GM12878 (cell line): ENCODE data around the gene LGALS9. TPM values are rescaled to one million over a fixed set of nuclear protein-coding genes. Genes with fewer than 3 reads are reported as not detected.

Experiments
- ATAC-seq: fragments of 200-7000 bp; cut with Tn5 transposase; 3 replicates; pipeline ENCODE4 v1.9.1; 2020; ENCODE audit warnings: mild to moderate bottlenecking, moderate library complexity
- BruUV-seq: library from RNA; stranded (reverse); fragments of 400-500 nt; replicated peaks from 2 replicates; lab custom pipeline; 2021; lab: Mats Ljungman, UMichigan
- CTCF ChIA-PET: fragments of 300-600 bp; sonication (Branson Sonifier 250); formaldehyde crosslinking; extraction: SDS; loops from one replicate; lab custom pipeline; 2021; ENCODE audit warnings: inconsistent platforms; lab: Yijun Ruan, JAX
- POLR2A ChIA-PET: fragments of 350-600 bp; formaldehyde crosslinking; extraction: SDS; loops from one replicate; lab custom pipeline; 2021; ENCODE audit warnings: inconsistent platforms; lab: Charles Lee
- RAD21 ChIA-PET: fragments of 300-600 bp; sonication (Branson Sonifier 250); formaldehyde crosslinking; loops from one replicate; lab custom pipeline; 2023; ENCODE audit warnings: antibody characterized with exemption; ENCODE audit not compliant: unreplicated experiment; lab: Charles Lee
- SMC1A ChIA-PET: fragments of 300-600 bp; sonication (Branson Sonifier 250); formaldehyde crosslinking; loops from one replicate; lab custom pipeline; 2023; ENCODE audit not compliant: unreplicated experiment, uncharacterized antibody; lab: Charles Lee
- DNase-seq: peaks from one replicate; pipeline ENCODE4 v3.0.0-alpha.2; 2011; ENCODE audit warnings: low read depth, low spot score
- FAIRE-seq: peaks from 3 replicates; lab custom pipeline; 2011; peaks lifted over from hg19 to GRCh38; lab: Jason Lieb, UNC
- H2AFZ ChIP-seq: 2 replicates; pipeline ENCODE4 v1.6.0; 2011; ENCODE audit warnings: low read depth, low read length, control low read depth; ENCODE audit not compliant: control insufficient read depth
- H3K27ac ChIP-seq: 2 replicates; pipeline ENCODE4 v1.5.1; 2011; ENCODE audit warnings: control low read depth; ENCODE audit not compliant: control insufficient read depth, insufficient read depth
- H3K27me3 ChIP-seq, 2 experiments: replicated peaks in 1 of 2; 2 replicates each; pipeline versions ENCODE4 v1.6.0 to v1.6.1; 2011; ENCODE audit warnings: low read length in 1 of 2; ENCODE audit not compliant: control insufficient read depth in 2 of 2, insufficient read depth in 2 of 2
- H3K36me3 ChIP-seq, 2 experiments: 2 replicates each; pipeline ENCODE4 v1.5.1; 2011; ENCODE audit warnings: low read length in 1 of 2; ENCODE audit not compliant: control insufficient read depth in 2 of 2, insufficient read depth in 2 of 2
- H3K4me1 ChIP-seq: 2 replicates; pipeline ENCODE4 v1.6.1; 2011; ENCODE audit warnings: mild to moderate bottlenecking, low read length, moderate library complexity, mixed read lengths; ENCODE audit not compliant: control insufficient read depth, insufficient read depth
- H3K4me2 ChIP-seq: 2 replicates; pipeline ENCODE4 v1.6.0; 2011; ENCODE audit warnings: control low read depth; ENCODE audit not compliant: control insufficient read depth, insufficient read depth
- H3K4me3 ChIP-seq: fragments of 200-600 bp; sonication (generic); 2 replicates; pipeline ENCODE4 v1.5.1; 2016
- H3K79me2 ChIP-seq: 2 replicates; pipeline ENCODE4 v1.6.0; 2011; ENCODE audit warnings: low read length; ENCODE audit not compliant: control insufficient read depth, insufficient read depth
- H3K9ac ChIP-seq: 2 replicates; pipeline ENCODE4 v1.8.0; 2011; ENCODE audit warnings: low read length, control low read depth, mixed read lengths; ENCODE audit not compliant: control insufficient read depth, insufficient read depth
- H3K9me3 ChIP-seq: replicated peaks from 3 replicates; pipeline ENCODE4 v1.5.1; 2011; ENCODE audit warnings: mild to moderate bottlenecking, low read length; ENCODE audit not compliant: control insufficient read depth, insufficient read depth
- H4K20me1 ChIP-seq: 2 replicates; pipeline ENCODE4 v1.6.0; 2011; ENCODE audit not compliant: control insufficient read depth, insufficient read depth
- ASH2L ChIP-seq: fragments of 300-600, 200-600 bp; sonication (generic); IDR thresholded peaks from 2 replicates; pipeline ENCODE4 v1.6.1; 2017; ENCODE audit warnings: low read depth, mild to moderate bottlenecking, borderline replicate concordance
- CTCF ChIP-seq, 3 experiments: IDR thresholded peaks in 2 of 3; conservative IDR thresholded peaks in 1 of 3; 2 replicates each; pipeline ENCODE4 v1.5.1; 2011; ENCODE audit warnings: low read depth in 3 of 3, low read length in 3 of 3, mild to moderate bottlenecking in 3 of 3, control low read depth in 2 of 3, moderate library complexity in 2 of 3, inconsistent platforms in 1 of 3, mixed read lengths in 1 of 3; ENCODE audit not compliant: control insufficient read depth in 2 of 3, insufficient read depth in 1 of 3; ENCODE audit errors: extremely low read depth in 1 of 3
- ELK1 ChIP-seq: IDR thresholded peaks from 2 replicates; pipeline ENCODE4 v1.6.1; 2012; ENCODE audit warnings: low read depth, low read length, improper control_type of control experiment
- JUNB ChIP-seq: IDR thresholded peaks from 2 replicates; pipeline ENCODE4 v1.6.1; 2016; ENCODE audit warnings: antibody characterized with exemption, mild to moderate bottlenecking
- NFIC ChIP-seq: IDR thresholded peaks from 2 replicates; pipeline ENCODE4 v1.6.1; 2012; ENCODE audit warnings: low read depth, mild to moderate bottlenecking, inconsistent platforms, low read length, moderate library complexity
- PBX3 ChIP-seq: IDR thresholded peaks from 2 replicates; pipeline ENCODE4 v1.6.1; 2011; ENCODE audit warnings: mild to moderate bottlenecking, low read depth, low read length, moderate library complexity; ENCODE audit not compliant: insufficient replicate concordance
- RAD21 ChIP-seq: IDR thresholded peaks from 2 replicates; pipeline ENCODE4 v1.6.1; 2011; ENCODE audit warnings: mild to moderate bottlenecking, low read depth, low read length, moderate library complexity; ENCODE audit not compliant: insufficient read depth
- SMC3 ChIP-seq: IDR thresholded peaks from 2 replicates; pipeline ENCODE4 v1.6.1; 2011; ENCODE audit warnings: low read length, improper control_type of control experiment, borderline replicate concordance
- YY1 ChIP-seq: IDR thresholded peaks from 2 replicates; pipeline ENCODE4 v1.6.1; 2011; ENCODE audit warnings: low read depth, mild to moderate bottlenecking, low read length
- ZBED1 ChIP-seq: IDR thresholded peaks from 2 replicates; pipeline ENCODE4 v1.6.1; 2016; ENCODE audit warnings: borderline replicate concordance
- WGBS: methylation state at CpG from one replicate; pipeline ENCODE4 v1.1.6; 2016; ENCODE audit warnings: low lambda C conversion rate; ENCODE audit not compliant: insufficient replicate concordance, insufficient coverage; ENCODE audit errors: missing lambda C conversion rate; 5-methylcytosine and 5-hydroxymethylcytosine counted together
- in situ Hi-C: fragments of 300-500 bp; cut with MboI; formaldehyde crosslinking; loops from 9 replicates; pipeline ENCODE4 v1.14.3; 2018; ENCODE audit warnings: mixed read lengths
- intact Hi-C: fragments of 100-400 bp; cut with micrococcal nuclease; formaldehyde crosslinking; loops from one replicate; pipeline ENCODE4 v1.14.2; 2022; ENCODE audit not compliant: unreplicated experiment
- polyA plus RNA-seq, 11 experiments: library from polyadenylated mRNA; depleted of rRNA in 4 of 11; unstranded in 6 of 11; stranded (reverse) in 5 of 11; fragments of >200 nt; fragmentation: Nextera tagmentation in 4 of 11; fragmentation: Illumina TruSeq in 1 of 11; extraction: Ambion mirVana in 4 of 11; extraction: Trizol in 1 of 11; gene quantifications; 1 replicate in 1 of 11; 2 replicates in 10 of 11; pipeline versions ENCODE4 v1.2.1 to v1.2.3, GENCODE V29; 2011 to 2016; ENCODE audit warnings: inconsistent platforms in 2 of 11, missing spikeins in 2 of 11, low read depth in 1 of 11
- total RNA-seq, 4 experiments: library from RNA; depleted of rRNA in 3 of 4; stranded (reverse); fragments of >200 nt in 3 of 4; fragmentation: Illumina TruSeq in 1 of 4; extraction: Trizol in 1 of 4; gene quantifications; 2 replicates each; pipeline versions ENCODE4 v1.2.1 to v1.2.3, GENCODE V29; 2013 to 2021

The LGALS9 gene
- total and polyA plus RNA-seq, 10 of the 15 experiments (the other 5 are each of a cell fraction or from before 2014, with no cell fraction given), result 22.5 to 294 (median 155) TPM

GRCh38 chr17:27608328-27609230 is 22.4 kb upstream of the LGALS9 start (continued):
- TF ChIP-seq JUNB, result no peak
- TF ChIP-seq PBX3, result no peak
- TF ChIP-seq ASH2L, result no peak
- no peak for TF ChIP-seq ELK1
- no peak for TF ChIP-seq YY1
- no peak for TF ChIP-seq NFIC

GRCh38 chr17:27609611-27610303 is 21.2 kb upstream of the LGALS9 start:
- SMC1A ChIA-PET, result interaction anchor here (0.7 kb wide), 1 partner anchor 42 kb away, joined by 3 read pairs; no protein-coding TSS in a partner anchor
- H3K4me2 ChIP-seq, result no peak overlapping the region
- no TSS peak for BruUV-seq
- DNase-seq, result no peak
- no peaks in the 10 kb centered on the region for H3K79me2 ChIP-seq
- intact Hi-C loops, result no loop called here
- TF ChIP-seq CTCF (IDR thresholded peaks at IDR 0.05 in 2 of 3, conservative IDR thresholded peaks at IDR 0.05 in 1 of 3; ENCODE audit: control insufficient read depth in 2 of 3, extremely low read depth in 1 of 3, insufficient read depth in 1 of 3, low read depth in 3 of 3, low read length in 3 of 3) (peak; percentile 43 to 52 (median 47)), ZBED1 (no peak), SMC3 (peak; percentile 40; the same call in 1 of the 2 replicates), RAD21 (peak; percentile 70)
- TF ChIP-seq, all 136 proteins: peak for 3
- no peaks in the 10 kb centered on the region for H3K27me3 ChIP-seq
- H3K4me1 ChIP-seq, result no peaks in the 10 kb centered on the region
- in situ Hi-C loops, result loop anchor here (5.0 to 10.0 kb wide), 3 partner anchors 45 to 372 kb away; no protein-coding TSS in a partner anchor
- no peak overlapping the region for H2AFZ ChIP-seq
- ChIA-PET RAD21 (interaction anchor here (0.6 to 1.5 kb wide), 2 partner anchors 23 to 45 kb away, joined by 3 to 5 read pairs; no protein-coding TSS in a partner anchor), CTCF (interaction anchor here (0.5 to 4.3 kb wide), 15 partner anchors 10 to 482 kb away, joined by 3 to 16 read pairs (median 4); no protein-coding TSS in a partner anchor), POLR2A (no interaction called here)
- WGBS, result 86% methylated on average over 11 of the region's 11 CpGs
- no peaks in the 10 kb centered on the region for H3K9me3 ChIP-seq
- H3K4me3 ChIP-seq, result no peak overlapping the region
- FAIRE-seq, result no peak
- no peaks in the 10 kb centered on the region for H4K20me1 ChIP-seq
- peaks cover 16 to 42% of the 10 kb centered on the region in 2 experiments for H3K36me3 ChIP-seq
- H3K9ac ChIP-seq, result no peak overlapping the region
- no peak overlapping the region for H3K27ac ChIP-seq
- peak; percentile 37; the same call in 2 of the 3 replicates for ATAC-seq
